Epithelial cell of umbilical artery (primary cell): ENCODE data around the gene FAM13C. TPM values are rescaled to one million over a fixed set of nuclear protein-coding genes. Genes with fewer than 3 reads are reported as not detected.

Source experiments
- total RNA-seq: library from RNA; depleted of rRNA; stranded (reverse); fragments of >200 nt; gene quantifications from 2 replicates; pipeline ENCODE4 v1.2.3, GENCODE V29; 2014

Gene FAM13C
- total RNA-seq, result 0.32 TPM in 1 of 2 replicates, not detected in the other

GRCh38 chr10:59362144-59362958 is at the start of gene FAM13C:
TSS of gene FAM13C (minus strand) at chr10:59362549. CDS start at chr10:59362460, 89 bp downstream.

Other genes with a start within 250 kb of the FAM13C start
- gene PHYHIPL, start 185.9 kb downstream of the FAM13C start, total RNA-seq, result under 0.01 TPM in 1 of 2 replicates, not detected in the other